Coronary artery (tissue), 2 donors: ENCODE data around the gene ZNF445.
A peak's percentile ranks its signal among the peaks of the same experiment; 100 is the strongest.
"Not testable (repeated sequence)": the region's sequence is repeated elsewhere in the genome, so short reads cannot be mapped to it uniquely, and the experiment has no call there.

Experiments used
- DNase-seq: peaks from one replicate; pipeline ENCODE4 v3.0.0-alpha.2; 2017; ENCODE audit warnings: low spot score
- H3K27ac ChIP-seq, 2 donors: fragments of 200-600 bp; sonication (generic); one replicate each; pipeline ENCODE4 v1.5.1; 2016 to 2019
- H3K4me3 ChIP-seq: fragments of 200-600 bp; sonication (generic); 2 replicates; pipeline ENCODE4 v1.5.1; 2016; ENCODE audit warnings: mild to moderate bottlenecking, moderate library complexity
- CTCF ChIP-seq: fragments of 200-600 bp; sonication (generic); IDR thresholded peaks from one replicate; pipeline ENCODE4 v1.5.1; 2019; ENCODE audit warnings: antibody characterized with exemption

The ZNF445 gene

GRCh38 chr3:44420676-44421075, 56.8 kb downstream of the ZNF445 start:
- DNase-seq = peak; percentile 17
- H3K4me3 ChIP-seq = no peak overlapping the region
- no peak overlapping the region for H3K27ac ChIP-seq
- no peak for TF ChIP-seq CTCF

GRCh38 chr3:44419923-44420650, 57.4 kb downstream of the ZNF445 start:
- no peak for TF ChIP-seq CTCF
- Histone ChIP-seq H3K4me3 (no peak overlapping the region), H3K27ac (no peak overlapping the region)
- DNase-seq = peak; percentile 52

- no peak for TF ChIP-seq CTCF
- H3K27ac ChIP-seq = no peak overlapping the region
Measured at GRCh38 chr3:44419116-44419922, 58.2 kb downstream of the ZNF445 start.

GRCh38 chr3:44418549-44418948, 58.9 kb downstream of the ZNF445 start:
- no peak for TF ChIP-seq CTCF
- H3K4me3 ChIP-seq = no peak overlapping the region
- DNase-seq = peak; percentile 46
- no peak overlapping the region for H3K27ac ChIP-seq

More at GRCh38 chr3:44419116-44419922, 58.2 kb downstream of the ZNF445 start:
- DNase-seq = peak; percentile 60
- H3K4me3 ChIP-seq = no peak overlapping the region

- not testable (repeated sequence) for DNase-seq, H3K27ac ChIP-seq, H3K4me3 ChIP-seq
Measured at GRCh38 chr3:44418118-44418517, 59.4 kb downstream of the ZNF445 start.

GRCh38 chr3:44416031-44417030, 61.1 kb downstream of the ZNF445 start:
- DNase-seq = peak; percentile 67
- no peak for TF ChIP-seq CTCF
- H3K27ac ChIP-seq = no peak overlapping the region
- no peak overlapping the region for H3K4me3 ChIP-seq

GRCh38 chr3:44415421-44415820, 62.0 kb downstream of the ZNF445 start:
- no peak overlapping the region for H3K4me3 ChIP-seq
- no peak overlapping the region for H3K27ac ChIP-seq
- DNase-seq = peak; percentile 28
- no peak for TF ChIP-seq CTCF
